K562 (cell line): Measurements from ENCODE around the gene ZNRF2. TPM values are rescaled to one million over a fixed set of nuclear protein-coding genes. Genes with fewer than 3 reads are reported as not detected.

Experiments
- ARID1B ChIP-seq: fragments of 450-650 bp; IDR thresholded peaks from 2 replicates; pipeline ENCODE4 v1.6.1; 2016; ENCODE audit warnings: antibody characterized with exemption, mild to moderate bottlenecking, inconsistent platforms
- BRD9 ChIP-seq: fragments of 450-650 bp; IDR thresholded peaks from 2 replicates; pipeline ENCODE4 v1.6.1; 2018; ENCODE audit warnings: low read depth; ENCODE audit not compliant: partially characterized antibody
- CHD2 ChIP-seq: IDR thresholded peaks from 2 replicates; pipeline ENCODE4 v1.6.1; 2011; ENCODE audit warnings: low read depth, low read length
- IFI16 ChIP-seq: fragments of 250-450 bp; sonication (Bioruptor Pico); IDR thresholded peaks from 2 replicates; pipeline ENCODE4 v2.1.2; 2022; ENCODE audit warnings: mild to moderate bottlenecking, inconsistent platforms
- JUND ChIP-seq, 2 experiments: IDR thresholded peaks; 2 replicates in 1 of 2; 3 replicates in 1 of 2; pipeline ENCODE4 v1.6.1; 2011; ENCODE audit warnings: borderline replicate concordance in 2 of 2, low read depth in 2 of 2, low read length in 2 of 2, improper control_type of control experiment in 1 of 2, missing biosample characterization in 1 of 2, missing genetic modification characterization in 1 of 2, missing genetic modification reagents in 1 of 2
- KLF10 ChIP-seq: fragments of 250-450 bp; sonication (Bioruptor Pico); IDR thresholded peaks from 2 replicates; pipeline ENCODE4 v1.6.1; 2021; ENCODE audit warnings: matching md5 sums
- MCM5 ChIP-seq: fragments of 450-650 bp; IDR thresholded peaks from 2 replicates; pipeline ENCODE4 v1.6.1; 2016; ENCODE audit warnings: low read depth
- RBM17 ChIP-seq: fragments of 200-400 bp; formaldehyde crosslinking; IDR thresholded peaks from 2 replicates; pipeline ENCODE4 v1.6.1; 2017; ENCODE audit warnings: low read depth, mild to moderate bottlenecking, low read length, borderline replicate concordance
- TAF9B ChIP-seq: fragments of 450-650 bp; IDR thresholded peaks from 2 replicates; pipeline ENCODE4 v1.6.1; 2018; ENCODE audit warnings: mild to moderate bottlenecking; ENCODE audit not compliant: partially characterized antibody
- THRA ChIP-seq: fragments of 450-650 bp; IDR thresholded peaks from 2 replicates; pipeline ENCODE4 v1.6.1; 2017; ENCODE audit warnings: mild to moderate bottlenecking, moderate library complexity
- ZNF165 ChIP-seq: fragments of 250-450 bp; sonication (Bioruptor Pico); IDR thresholded peaks from 2 replicates; pipeline ENCODE4 v1.4.0; 2020; ENCODE audit warnings: borderline replicate concordance
- ZNF695 ChIP-seq: fragments of 450-650 bp; formaldehyde crosslinking; IDR thresholded peaks from 2 replicates; pipeline ENCODE4 v1.4.0; 2020; ENCODE audit warnings: mild to moderate bottlenecking, moderate library complexity
- polyA plus RNA-seq, 8 experiments: library from polyadenylated mRNA; depleted of rRNA in 4 of 8; stranded (reverse) in 5 of 8; unstranded in 3 of 8; fragments of >200 nt; fragmentation: Nextera tagmentation in 2 of 8; fragmentation: Illumina TruSeq in 1 of 8; extraction: Ambion mirVana in 2 of 8; extraction: Trizol in 1 of 8; gene quantifications; 2 replicates each; pipeline versions ENCODE4 v1.2.1 to v1.2.3, GENCODE V29; 2011 to 2014; ENCODE audit warnings: inconsistent platforms in 1 of 8, missing spikeins in 1 of 8
- total RNA-seq, 7 experiments: library from RNA; depleted of rRNA in 6 of 7; stranded (reverse); fragments of >200 nt in 6 of 7; fragmentation: Illumina TruSeq in 2 of 7; extraction: Trizol in 2 of 7; gene quantifications; 2 replicates each; pipeline versions ENCODE4 v1.2.1 to v1.2.3, GENCODE V29; 2011 to 2021; ENCODE audit warnings: low replicate concordance in 1 of 7
- TF ChIP-seq, protein P1 (sequence below), 2 experiments: fragments of 450-650 bp; IDR thresholded peaks; 2 replicates each; pipeline ENCODE4 v1.6.1; 2016; ENCODE audit warnings: mild to moderate bottlenecking in 2 of 2, borderline replicate concordance in 1 of 2, low read depth in 1 of 2, moderate library complexity in 1 of 2
- TF ChIP-seq, protein P2 (sequence below): sonication (generic); formaldehyde crosslinking; IDR thresholded peaks from 2 replicates; pipeline ENCODE4 v1.9.0; 2022; ENCODE audit warnings: mild to moderate bottlenecking, missing genetic modification reagents
- TF ChIP-seq, protein P3 (sequence below): fragments of 450-650 bp; IDR thresholded peaks from one replicate; pipeline ENCODE4 v1.6.1; 2018; ENCODE audit warnings: mild to moderate bottlenecking, moderate library complexity; ENCODE audit not compliant: partially characterized antibody

The ZNRF2 gene
- total and polyA plus RNA-seq, 9 of the 15 experiments (the other 6 are each of a cell fraction or from before 2014, with no cell fraction given) = 1.1 to 13.9 (median 5.5) TPM

GRCh38 chr7:30284298-30285066, at the start of gene ZNRF2 (continued):
- TF ChIP-seq, protein P1, sequence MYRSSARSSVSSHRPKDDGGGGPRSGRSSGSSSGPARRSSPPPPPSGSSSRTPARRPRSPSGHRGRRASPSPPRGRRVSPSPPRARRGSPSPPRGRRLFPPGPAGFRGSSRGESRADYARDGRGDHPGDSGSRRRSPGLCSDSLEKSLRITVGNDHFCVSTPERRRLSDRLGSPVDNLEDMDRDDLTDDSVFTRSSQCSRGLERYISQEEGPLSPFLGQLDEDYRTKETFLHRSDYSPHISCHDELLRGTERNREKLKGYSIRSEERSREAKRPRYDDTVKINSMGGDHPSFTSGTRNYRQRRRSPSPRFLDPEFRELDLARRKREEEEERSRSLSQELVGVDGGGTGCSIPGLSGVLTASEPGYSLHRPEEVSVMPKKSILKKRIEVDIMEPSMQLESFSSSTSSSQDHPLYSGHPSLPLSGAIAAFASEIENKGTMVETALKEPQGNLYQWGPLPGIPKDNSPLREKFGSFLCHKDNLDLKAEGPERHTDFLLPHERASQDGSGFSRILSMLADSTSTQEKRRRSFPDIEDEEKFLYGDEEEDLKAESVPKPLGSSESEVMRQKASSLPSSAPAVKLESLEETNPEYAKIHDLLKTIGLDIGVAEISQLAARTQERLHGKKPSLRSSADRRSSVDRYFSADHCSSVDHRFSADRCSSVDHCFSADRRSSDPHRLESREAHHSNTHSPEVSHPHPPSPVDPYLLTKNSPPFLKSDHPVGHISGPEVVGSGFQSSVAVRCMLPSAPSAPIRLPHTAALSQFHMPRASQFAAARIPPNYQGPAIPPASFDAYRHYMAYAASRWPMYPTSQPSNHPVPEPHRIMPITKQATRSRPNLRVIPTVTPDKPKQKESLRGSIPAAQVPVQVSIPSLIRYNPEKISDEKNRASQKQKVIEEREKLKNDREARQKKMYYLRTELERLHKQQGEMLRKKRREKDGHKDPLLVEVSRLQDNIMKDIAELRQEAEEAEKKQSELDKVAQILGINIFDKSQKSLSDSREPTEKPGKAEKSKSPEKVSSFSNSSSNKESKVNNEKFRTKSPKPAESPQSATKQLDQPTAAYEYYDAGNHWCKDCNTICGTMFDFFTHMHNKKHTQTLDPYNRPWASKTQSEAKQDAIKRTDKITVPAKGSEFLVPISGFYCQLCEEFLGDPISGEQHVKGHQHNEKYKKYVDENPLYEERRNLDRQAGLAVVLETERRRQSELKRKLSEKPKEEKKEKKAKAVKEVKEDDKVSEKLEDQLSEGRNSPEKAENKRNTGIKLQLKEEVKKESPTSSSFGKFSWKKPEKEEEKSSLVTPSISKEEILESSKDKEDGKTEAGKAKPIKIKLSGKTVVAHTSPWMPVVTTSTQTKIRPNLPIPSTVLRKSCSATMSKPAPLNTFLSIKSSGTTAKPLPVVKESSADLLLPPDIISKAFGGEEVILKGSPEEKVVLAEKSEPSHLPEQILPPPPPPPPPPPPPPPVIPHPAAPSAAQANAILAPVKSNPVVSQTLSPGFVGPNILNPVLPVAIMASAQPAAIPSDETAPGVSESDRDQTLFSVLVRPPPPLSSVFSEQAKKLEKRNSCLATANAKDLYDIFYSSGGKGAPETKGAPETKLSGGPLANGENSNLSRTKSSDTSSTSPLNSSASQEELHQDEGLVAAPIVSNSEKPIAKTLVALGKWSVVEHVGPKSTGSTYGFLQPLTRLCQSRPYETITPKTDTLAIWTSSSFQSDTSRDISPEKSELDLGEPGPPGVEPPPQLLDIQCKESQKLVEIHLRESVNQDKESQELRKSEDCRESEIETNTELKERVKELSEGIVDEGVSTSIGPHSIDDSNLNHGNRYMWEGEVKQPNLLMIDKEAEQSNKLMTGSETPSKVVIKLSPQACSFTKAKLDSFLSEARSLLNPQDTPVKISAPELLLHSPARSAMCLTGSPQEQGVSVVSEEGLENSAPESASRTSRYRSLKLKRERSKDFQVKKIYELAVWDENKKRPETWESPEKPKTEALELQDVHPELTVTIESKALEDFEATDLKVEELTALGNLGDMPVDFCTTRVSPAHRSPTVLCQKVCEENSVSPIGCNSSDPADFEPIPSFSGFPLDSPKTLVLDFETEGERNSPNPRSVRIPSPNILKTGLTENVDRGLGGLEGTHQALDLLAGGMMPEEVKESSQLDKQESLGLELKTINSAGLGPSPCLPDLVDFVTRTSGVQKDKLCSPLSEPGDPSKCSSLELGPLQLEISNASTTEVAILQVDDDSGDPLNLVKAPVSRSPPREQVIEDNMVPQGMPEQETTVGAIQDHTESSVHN (IDR thresholded peaks at IDR 0.05; ENCODE audit: borderline replicate concordance in 1 of 2, low read depth in 1 of 2) = no peak
- TF ChIP-seq JUND (IDR thresholded peaks at IDR 0.05; ENCODE audit: borderline replicate concordance, low read depth, low read length) = peak; percentile 13; the same call in 1 of the 2 replicates
- TF ChIP-seq JUND (tag; IDR thresholded peaks at IDR 0.05; ENCODE audit: borderline replicate concordance, low read depth, low read length) = no peak; the same call in 2 of the 3 replicates
- TF ChIP-seq TAF9B = peak; percentile 21
- peak; percentile 82; the same call in 1 of the 2 replicates for TF ChIP-seq ZNF165 (CRISPR knock-in tag)
- TF ChIP-seq BRD9 = no peak
- TF ChIP-seq, protein P2, sequence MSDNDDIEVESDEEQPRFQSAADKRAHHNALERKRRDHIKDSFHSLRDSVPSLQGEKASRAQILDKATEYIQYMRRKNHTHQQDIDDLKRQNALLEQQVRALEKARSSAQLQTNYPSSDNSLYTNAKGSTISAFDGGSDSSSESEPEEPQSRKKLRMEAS (CRISPR knock-in tag) = peak; percentile 98
- TF ChIP-seq KLF10 (CRISPR knock-in tag) = no peak
- TF ChIP-seq CHD2 = no peak; the same call in 1 of the 2 replicates
- no peak for TF ChIP-seq THRA
- TF ChIP-seq ZNF695 = no peak
- TF ChIP-seq ARID1B = peak; percentile 14; the same call in 1 of the 2 replicates
- no peak for TF ChIP-seq IFI16
- no peak for TF ChIP-seq RBM17
- no peak for TF ChIP-seq MCM5
- TF ChIP-seq, protein P3, sequence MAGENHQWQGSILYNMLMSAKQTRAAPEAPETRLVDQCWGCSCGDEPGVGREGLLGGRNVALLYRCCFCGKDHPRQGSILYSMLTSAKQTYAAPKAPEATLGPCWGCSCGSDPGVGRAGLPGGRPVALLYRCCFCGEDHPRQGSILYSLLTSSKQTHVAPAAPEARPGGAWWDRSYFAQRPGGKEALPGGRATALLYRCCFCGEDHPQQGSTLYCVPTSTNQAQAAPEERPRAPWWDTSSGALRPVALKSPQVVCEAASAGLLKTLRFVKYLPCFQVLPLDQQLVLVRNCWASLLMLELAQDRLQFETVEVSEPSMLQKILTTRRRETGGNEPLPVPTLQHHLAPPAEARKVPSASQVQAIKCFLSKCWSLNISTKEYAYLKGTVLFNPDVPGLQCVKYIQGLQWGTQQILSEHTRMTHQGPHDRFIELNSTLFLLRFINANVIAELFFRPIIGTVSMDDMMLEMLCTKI = no peak
